ENCODE measurements around the gene RPL7A. TPM values are rescaled to one million over a fixed set of nuclear protein-coding genes. Genes with fewer than 3 reads are reported as not detected.

The RPL7A gene
- total and polyA plus RNA-seq, 2 of the 13 experiments (the other 11 are each of a cell fraction or from before 2014, with no cell fraction given): 2,401 to 2,938 TPM

- Histone ChIP-seq H3K4me2 (ENCODE audit: low read depth, low read length) (no peak overlapping the region), H3K36me3 (replicated peaks in 1 of 2; ENCODE audit: control insufficient read depth in 1 of 2, insufficient read depth in 2 of 2, low read length in 2 of 2) (no peaks in the 10 kb centered on the region), H3K27me3 (ENCODE audit: control insufficient read depth in 1 of 2, insufficient read depth in 2 of 2, low read length in 2 of 2) (peaks cover 1 to 29% of the 10 kb centered on the region in 2 experiments; a peak in 3 of 5 replicates), H3K4me1 (ENCODE audit: insufficient read depth, low read length) (no peaks in the 10 kb centered on the region), H3K27ac (ENCODE audit: extremely low read length, insufficient read depth, low read length) (no peak overlapping the region), H3K9ac (ENCODE audit: insufficient read depth, low read depth, low read length) (no peak overlapping the region), H3K79me2 (ENCODE audit: insufficient read depth, low read length) (no peaks in the 10 kb centered on the region), H3K4me3 (replicated peaks in 1 of 3; ENCODE audit: insufficient read depth in 1 of 3, low read depth in 2 of 3, low read length in 3 of 3) (no peak overlapping the region), H3K9me3 (ENCODE audit: low read length) (no peaks in the 10 kb centered on the region), H4K20me1 (ENCODE audit: insufficient read depth, low read length) (no peaks in the 10 kb centered on the region), H2AFZ (ENCODE audit: low read length) (no peak overlapping the region)
- in situ Hi-C loops (cut with HindIII; ENCODE audit: extremely low pct_ligation_motif_present, low pct_unique_long_range_greater_than_20kb): no loop called here
- ChIA-PET CTCF (ENCODE audit: low intra/inter-chr PET ratio, low total read pairs) (no interaction called here), POLR2A (no interaction called here)
- no TSS peak for BruUV-seq (replicated peaks)
- intact Hi-C loops (cut with micrococcal nuclease; ENCODE audit: unreplicated experiment): no loop called here
- FAIRE-seq (no peak), ATAC-seq (no peak), DNase-seq (ENCODE audit: low spot score) (no peak)
- WGBS (ENCODE audit: low lambda C conversion rate): 69% methylated on average over 17 of the region's 23 CpGs
- TF ChIP-seq ZFP91 (CRISPR knock-in tag; IDR thresholded peaks at IDR 0.05; ENCODE audit: borderline replicate concordance) (no peak), STAT5B (CRISPR knock-in tag; IDR thresholded peaks at IDR 0.05) (no peak), HNRNPLL (IDR thresholded peaks at IDR 0.05; ENCODE audit: low read depth, low read length, poor library complexity, severe bottlenecking) (no peak), ZNF563 (CRISPR knock-in tag; IDR thresholded peaks at IDR 0.05) (no peak), PHF5A (CRISPR knock-in tag; IDR thresholded peaks at IDR 0.05; ENCODE audit: low read depth, unreplicated experiment) (no peak), ZNF816 (CRISPR knock-in tag; IDR thresholded peaks at IDR 0.05; ENCODE audit: borderline replicate concordance) (no peak), ESRRA (CRISPR knock-in tag; IDR thresholded peaks at IDR 0.05; ENCODE audit: low read depth) (no peak), SKI (IDR thresholded peaks at IDR 0.05; ENCODE audit: partially characterized antibody) (no peak), CCAR2 (optimal IDR thresholded peaks at IDR 0.05; ENCODE audit: low read depth, low read length) (no peak), KLF16 (CRISPR knock-in tag; IDR thresholded peaks at IDR 0.05) (no peak)
Measured at GRCh38 chr9:133305731-133306130, 42.3 kb upstream of the RPL7A start.

Measured in HepG2 (cell line).